CD14-positive monocyte (primary cell): Measurements from ENCODE around the gene CGNL1. TPM values are rescaled to one million over a fixed set of nuclear protein-coding genes. Genes with fewer than 3 reads are reported as not detected.

Experiments used
- DNase-seq, 3 donors: peaks; one replicate each; pipeline ENCODE4 v3.0.0-alpha.2; 2011 to 2022
- H2AFZ ChIP-seq: 2 replicates; pipeline ENCODE4 v1.6.0; 2012; ENCODE audit warnings: mild to moderate bottlenecking, low read depth, low read length, inconsistent platforms; ENCODE audit not compliant: insufficient read depth, poor library complexity, severe bottlenecking
- H3K27ac ChIP-seq, 2 donors: 1 replicate in 1 of 2; 2 replicates in 1 of 2; pipeline ENCODE4 v1.5.1; 2012 to 2013; ENCODE audit warnings: low read length in 2 of 2, control low read depth in 1 of 2, inconsistent platforms in 1 of 2, low read depth in 1 of 2, mild to moderate bottlenecking in 1 of 2
- H3K27me3 ChIP-seq, 2 donors: one replicate each; pipeline versions ENCODE4 v1.6.0 to v1.6.1; 2011 to 2013; ENCODE audit warnings: low read length in 2 of 2; ENCODE audit not compliant: control insufficient read depth in 2 of 2, insufficient read depth in 2 of 2
- H3K36me3 ChIP-seq, 2 donors: replicated peaks in 1 of 2; 1 replicate in 1 of 2; 2 replicates in 1 of 2; pipeline versions ENCODE4 v1.5.1 to v1.6.1; 2012 to 2013; ENCODE audit warnings: low read length in 2 of 2, control low read depth in 1 of 2, inconsistent platforms in 1 of 2, mild to moderate bottlenecking in 1 of 2; ENCODE audit not compliant: insufficient read depth in 2 of 2, control insufficient read depth in 1 of 2
- H3K4me1 ChIP-seq, 2 donors: 1 replicate in 1 of 2; 2 replicates in 1 of 2; pipeline versions ENCODE4 v1.5.1 to v1.6.1; 2012 to 2013; ENCODE audit warnings: low read length in 2 of 2, control low read depth in 1 of 2, inconsistent platforms in 1 of 2, mild to moderate bottlenecking in 1 of 2, moderate library complexity in 1 of 2; ENCODE audit not compliant: insufficient read depth in 2 of 2, control insufficient read depth in 1 of 2
- H3K4me2 ChIP-seq: replicated peaks from 2 replicates; pipeline ENCODE3; 2012; ENCODE audit warnings: low read length, moderate library complexity, mild to moderate bottlenecking; ENCODE audit not compliant: poor library complexity, severe bottlenecking; ENCODE audit errors: extremely low read depth
- H3K4me3 ChIP-seq, 3 experiments: fragments of 200-600 bp in 1 of 3; sonication (generic) in 1 of 3; replicated peaks in 1 of 3; 1 replicate in 2 of 3; 2 replicates in 1 of 3; pipeline ENCODE4 v1.5.1; 2011 to 2013; ENCODE audit warnings: low read length in 3 of 3, mild to moderate bottlenecking in 3 of 3, control low read depth in 2 of 3, low read depth in 2 of 3, inconsistent platforms in 1 of 3, moderate library complexity in 1 of 3
- H3K79me2 ChIP-seq: 2 replicates; pipeline ENCODE4 v1.6.0; 2012; ENCODE audit warnings: mild to moderate bottlenecking, control low read depth, inconsistent platforms, low read length, moderate library complexity; ENCODE audit not compliant: insufficient read depth
- H3K9ac ChIP-seq: 2 replicates; pipeline ENCODE4 v1.6.0; 2017; ENCODE audit warnings: low read length, mild to moderate bottlenecking; ENCODE audit not compliant: insufficient read depth, poor library complexity, severe bottlenecking
- H3K9me3 ChIP-seq, 2 donors: replicated peaks in 1 of 2; 1 replicate in 1 of 2; 2 replicates in 1 of 2; pipeline versions ENCODE4 v1.5.1 to v1.6.1; 2012 to 2013; ENCODE audit warnings: low read length in 2 of 2, control low read depth in 1 of 2; ENCODE audit not compliant: control insufficient read depth in 1 of 2, insufficient read depth in 1 of 2
- H4K20me1 ChIP-seq: 2 replicates; pipeline ENCODE4 v1.6.0; 2012; ENCODE audit warnings: mild to moderate bottlenecking, low read length, control low read depth, moderate library complexity; ENCODE audit not compliant: insufficient read depth
- H3K27ac Mint-ChIP-seq, 7 donors: one replicate each; pipeline ENCODE4 v1.8.0; 2020; ENCODE audit warnings: mild to moderate bottlenecking in 7 of 7, mixed read lengths in 7 of 7, moderate library complexity in 6 of 7, inconsistent platforms in 2 of 7
- H3K27me3 Mint-ChIP-seq, 3 donors: one replicate each; pipeline ENCODE4 v1.8.0; 2021 to 2022; ENCODE audit warnings: low read depth in 3 of 3, mild to moderate bottlenecking in 3 of 3, mixed read lengths in 3 of 3, moderate library complexity in 3 of 3, inconsistent platforms in 1 of 3
- H3K36me3 Mint-ChIP-seq, 2 donors: one replicate each; pipeline ENCODE4 v1.8.0; 2020; ENCODE audit warnings: mixed read lengths in 2 of 2, inconsistent platforms in 1 of 2, mild to moderate bottlenecking in 1 of 2
- H3K4me1 Mint-ChIP-seq: one replicate; pipeline ENCODE4 v1.8.0; 2020; ENCODE audit warnings: mild to moderate bottlenecking, mixed read lengths
- H3K4me3 Mint-ChIP-seq, 2 donors: one replicate each; pipeline ENCODE4 v1.8.0; 2020; ENCODE audit warnings: mild to moderate bottlenecking in 2 of 2, mixed read lengths in 2 of 2, moderate library complexity in 1 of 2
- H3K9me3 Mint-ChIP-seq, 7 donors: one replicate each; pipeline ENCODE4 v1.8.0; 2020 to 2022; ENCODE audit warnings: mixed read lengths in 7 of 7, mild to moderate bottlenecking in 6 of 7, moderate library complexity in 6 of 7, inconsistent platforms in 2 of 7
- WGBS: methylation state at CpG from one replicate; pipeline ENCODE4 v1.1.5; 2013; ENCODE audit warnings: missing lambda C conversion rate; ENCODE audit not compliant: insufficient coverage; 5-methylcytosine and 5-hydroxymethylcytosine counted together
- intact Hi-C, 2 donors: fragments of 100-400 bp; cut with micrococcal nuclease; formaldehyde crosslinking; loops; one replicate each; pipeline versions ENCODE4 v1.15.0 to v1.15.1; 2023
- polyA plus RNA-seq, 3 donors: library from polyadenylated mRNA; depleted of rRNA in 1 of 3; unstranded in 2 of 3; stranded (reverse) in 1 of 3; fragments of 300-500 nt in 2 of 3; fragments of >200 nt in 1 of 3; fragmentation: Illumina TruSeq in 2 of 3; gene quantifications; 1 replicate in 2 of 3; 2 replicates in 1 of 3; pipeline ENCODE4 v1.2.3, GENCODE V29; 2012 to 2021
- TF ChIP-seq, protein P1 (sequence below): fragments of 200-600 bp; IDR thresholded peaks from one replicate; pipeline ENCODE4 v1.8.0; 2022; ENCODE audit warnings: antibody characterized with exemption, mild to moderate bottlenecking

CGNL1 gene
- polyA plus RNA-seq, 3 donors: not detected

DNA sequence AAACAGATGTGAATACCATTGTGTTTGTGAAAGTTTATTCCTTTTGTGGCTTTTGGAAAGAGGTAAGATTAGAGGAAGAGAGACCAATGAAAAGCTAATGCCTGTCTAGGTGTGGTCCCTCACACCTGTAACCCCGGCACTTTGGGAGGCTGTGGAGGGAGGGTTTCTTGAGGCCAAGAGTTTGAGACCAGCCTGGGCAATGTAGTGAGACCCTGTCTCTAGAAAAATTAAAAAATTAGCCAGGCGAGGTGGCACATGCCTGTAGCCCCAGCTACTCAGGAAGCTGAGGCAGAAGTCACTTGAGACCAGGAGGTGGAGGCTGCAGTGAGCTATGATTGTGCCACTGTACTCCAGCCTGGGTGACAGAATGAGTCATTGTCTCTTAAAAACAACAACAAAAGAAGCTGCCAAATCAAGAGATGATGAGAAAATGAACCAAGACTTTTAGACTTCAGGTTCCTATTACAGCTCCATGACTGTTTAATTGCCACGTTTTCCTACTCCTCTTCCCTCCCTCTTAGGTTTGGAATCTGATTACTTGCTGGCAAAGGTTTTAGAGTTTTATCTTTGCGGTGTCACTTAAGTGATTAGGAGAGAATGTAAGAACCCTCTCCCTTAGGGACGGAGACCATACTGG lies 68.7 kb downstream of the CGNL1 start:
- H3K36me3 Mint-ChIP-seq: no peaks in the 10 kb centered on the region
- no peaks in the 10 kb centered on the region for H3K27me3 ChIP-seq
- no peak overlapping the region for H3K27ac ChIP-seq
- intact Hi-C loops: no loop called here
- no peak for DNase-seq
- no peak overlapping the region for H2AFZ ChIP-seq
- H3K79me2 ChIP-seq: no peaks in the 10 kb centered on the region
- H3K4me1 Mint-ChIP-seq: peaks cover 10% of the 10 kb centered on the region
- H3K36me3 ChIP-seq: no peaks in the 10 kb centered on the region
- H3K9me3 ChIP-seq: no peaks in the 10 kb centered on the region
- no peak overlapping the region for H3K27ac Mint-ChIP-seq
- H3K4me3 ChIP-seq: no peak overlapping the region
- no peaks in the 10 kb centered on the region for H3K9me3 Mint-ChIP-seq
- H3K4me2 ChIP-seq: no peak overlapping the region
- no peak overlapping the region for H3K4me3 Mint-ChIP-seq
- no peaks in the 10 kb centered on the region for H3K27me3 Mint-ChIP-seq
- 75% methylated on average over 2 of the region's 5 CpGs for WGBS
- H4K20me1 ChIP-seq: no peaks in the 10 kb centered on the region
- no peak overlapping the region for H3K9ac ChIP-seq
- peaks cover 3 to 5% of the 10 kb centered on the region in 2 donors for H3K4me1 ChIP-seq
- TF ChIP-seq, protein P1, sequence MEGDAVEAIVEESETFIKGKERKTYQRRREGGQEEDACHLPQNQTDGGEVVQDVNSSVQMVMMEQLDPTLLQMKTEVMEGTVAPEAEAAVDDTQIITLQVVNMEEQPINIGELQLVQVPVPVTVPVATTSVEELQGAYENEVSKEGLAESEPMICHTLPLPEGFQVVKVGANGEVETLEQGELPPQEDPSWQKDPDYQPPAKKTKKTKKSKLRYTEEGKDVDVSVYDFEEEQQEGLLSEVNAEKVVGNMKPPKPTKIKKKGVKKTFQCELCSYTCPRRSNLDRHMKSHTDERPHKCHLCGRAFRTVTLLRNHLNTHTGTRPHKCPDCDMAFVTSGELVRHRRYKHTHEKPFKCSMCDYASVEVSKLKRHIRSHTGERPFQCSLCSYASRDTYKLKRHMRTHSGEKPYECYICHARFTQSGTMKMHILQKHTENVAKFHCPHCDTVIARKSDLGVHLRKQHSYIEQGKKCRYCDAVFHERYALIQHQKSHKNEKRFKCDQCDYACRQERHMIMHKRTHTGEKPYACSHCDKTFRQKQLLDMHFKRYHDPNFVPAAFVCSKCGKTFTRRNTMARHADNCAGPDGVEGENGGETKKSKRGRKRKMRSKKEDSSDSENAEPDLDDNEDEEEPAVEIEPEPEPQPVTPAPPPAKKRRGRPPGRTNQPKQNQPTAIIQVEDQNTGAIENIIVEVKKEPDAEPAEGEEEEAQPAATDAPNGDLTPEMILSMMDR: no peak

DNA sequence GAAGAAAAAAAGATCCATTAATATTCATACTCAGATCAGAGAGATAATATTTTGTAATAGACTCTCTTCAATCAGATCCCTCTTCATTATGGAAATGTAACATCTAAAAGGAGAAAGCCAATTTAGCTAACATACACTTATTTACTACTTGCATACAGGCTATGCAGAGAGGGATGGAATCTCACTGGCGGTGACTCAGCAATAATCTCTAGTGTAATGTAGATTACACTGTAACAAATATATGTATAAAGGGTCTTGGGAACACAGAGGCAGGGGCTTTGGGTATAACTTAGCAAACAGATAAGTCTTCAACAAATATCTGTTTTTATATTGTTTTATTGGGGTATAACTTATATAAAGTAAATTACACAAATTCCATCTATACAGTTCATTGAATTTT lies 69.6 kb downstream of the CGNL1 start:
- Histone ChIP-seq H3K27me3 (no peaks in the 10 kb centered on the region), H3K27ac (no peak overlapping the region), H3K4me3 (no peak overlapping the region), H2AFZ (no peak overlapping the region), H3K4me2 (no peak overlapping the region), H3K4me1 (peaks cover 0 to under 1% of the 10 kb centered on the region in 2 donors), H3K36me3 (no peaks in the 10 kb centered on the region), H3K9ac (no peak overlapping the region), H4K20me1 (no peaks in the 10 kb centered on the region), H3K9me3 (no peaks in the 10 kb centered on the region), H3K79me2 (no peaks in the 10 kb centered on the region)
- intact Hi-C loops: no loop called here
- Mint-ChIP-seq H3K9me3 (no peaks in the 10 kb centered on the region), H3K4me1 (peaks cover 2% of the 10 kb centered on the region), H3K27me3 (no peaks in the 10 kb centered on the region), H3K36me3 (no peaks in the 10 kb centered on the region), H3K27ac (no peak overlapping the region), H3K4me3 (no peak overlapping the region)
- TF ChIP-seq, protein P1: no peak
- no CpG with 5 or more reads among the region's 1 CpG for WGBS
- DNase-seq: no peak
